HCT116 (cell line): Measurements from ENCODE around the gene CDH23.

Experiments
- EZH2 ChIP-seq: fragments of 200-600 bp; sonication (generic); IDR thresholded peaks from 2 replicates; pipeline ENCODE4 v1.6.1; 2017; ENCODE audit warnings: antibody characterized with exemption, mixed run types
- MAX ChIP-seq: IDR thresholded peaks from 2 replicates; pipeline ENCODE4 v1.6.1; 2012
- POLR2AphosphoS5 ChIP-seq: IDR thresholded peaks from 2 replicates; pipeline ENCODE4 v1.6.1; 2011; ENCODE audit warnings: mild to moderate bottlenecking, low read depth, low read length, moderate library complexity
- SIN3A ChIP-seq: IDR thresholded peaks from 2 replicates; pipeline ENCODE4 v1.6.1; 2012; ENCODE audit warnings: low read depth
- SP1 ChIP-seq: IDR thresholded peaks from 2 replicates; pipeline ENCODE4 v1.6.1; 2012; ENCODE audit warnings: low read depth
- TF ChIP-seq, protein P1 (sequence below): IDR thresholded peaks from 2 replicates; pipeline ENCODE4 v1.6.1; 2012; ENCODE audit warnings: low read depth
- TF ChIP-seq, protein P2 (sequence below), 3 experiments: fragments of 200-600 bp in 1 of 3; sonication (generic) in 1 of 3; IDR thresholded peaks in 2 of 3; conservative IDR thresholded peaks in 1 of 3; 2 replicates each; pipeline ENCODE4 v1.5.1; 2012 to 2017; ENCODE audit warnings: low read depth in 2 of 3, low read length in 2 of 3, antibody characterized with exemption in 1 of 3, borderline replicate concordance in 1 of 3, control low read depth in 1 of 3, mild to moderate bottlenecking in 1 of 3, mixed read lengths in 1 of 3, mixed run types in 1 of 3, moderate library complexity in 1 of 3; ENCODE audit not compliant: insufficient read depth in 1 of 3

DNA sequence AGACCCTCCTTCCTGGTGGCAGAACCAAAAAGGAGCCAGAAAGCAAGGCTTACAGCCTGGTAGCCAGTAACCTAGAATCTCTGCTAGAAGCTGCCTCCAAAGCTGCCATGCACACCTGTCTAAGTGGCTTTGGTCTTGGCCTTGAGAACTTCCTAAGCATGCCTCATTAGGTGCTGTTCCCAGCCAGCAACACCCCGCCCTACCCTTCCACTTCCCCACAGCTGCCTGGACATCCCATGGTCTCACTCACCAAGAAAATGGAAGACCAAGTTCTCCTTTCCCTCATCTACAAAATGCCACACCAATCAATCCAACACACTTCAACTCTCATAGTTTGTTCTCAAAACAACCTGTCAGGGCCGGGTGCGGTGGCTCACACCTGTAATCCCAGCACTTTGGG is 450.1 kb downstream of the CDH23 start:
- TF ChIP-seq SP1 = no peak
- TF ChIP-seq, protein P1, sequence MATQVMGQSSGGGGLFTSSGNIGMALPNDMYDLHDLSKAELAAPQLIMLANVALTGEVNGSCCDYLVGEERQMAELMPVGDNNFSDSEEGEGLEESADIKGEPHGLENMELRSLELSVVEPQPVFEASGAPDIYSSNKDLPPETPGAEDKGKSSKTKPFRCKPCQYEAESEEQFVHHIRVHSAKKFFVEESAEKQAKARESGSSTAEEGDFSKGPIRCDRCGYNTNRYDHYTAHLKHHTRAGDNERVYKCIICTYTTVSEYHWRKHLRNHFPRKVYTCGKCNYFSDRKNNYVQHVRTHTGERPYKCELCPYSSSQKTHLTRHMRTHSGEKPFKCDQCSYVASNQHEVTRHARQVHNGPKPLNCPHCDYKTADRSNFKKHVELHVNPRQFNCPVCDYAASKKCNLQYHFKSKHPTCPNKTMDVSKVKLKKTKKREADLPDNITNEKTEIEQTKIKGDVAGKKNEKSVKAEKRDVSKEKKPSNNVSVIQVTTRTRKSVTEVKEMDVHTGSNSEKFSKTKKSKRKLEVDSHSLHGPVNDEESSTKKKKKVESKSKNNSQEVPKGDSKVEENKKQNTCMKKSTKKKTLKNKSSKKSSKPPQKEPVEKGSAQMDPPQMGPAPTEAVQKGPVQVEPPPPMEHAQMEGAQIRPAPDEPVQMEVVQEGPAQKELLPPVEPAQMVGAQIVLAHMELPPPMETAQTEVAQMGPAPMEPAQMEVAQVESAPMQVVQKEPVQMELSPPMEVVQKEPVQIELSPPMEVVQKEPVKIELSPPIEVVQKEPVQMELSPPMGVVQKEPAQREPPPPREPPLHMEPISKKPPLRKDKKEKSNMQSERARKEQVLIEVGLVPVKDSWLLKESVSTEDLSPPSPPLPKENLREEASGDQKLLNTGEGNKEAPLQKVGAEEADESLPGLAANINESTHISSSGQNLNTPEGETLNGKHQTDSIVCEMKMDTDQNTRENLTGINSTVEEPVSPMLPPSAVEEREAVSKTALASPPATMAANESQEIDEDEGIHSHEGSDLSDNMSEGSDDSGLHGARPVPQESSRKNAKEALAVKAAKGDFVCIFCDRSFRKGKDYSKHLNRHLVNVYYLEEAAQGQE = no peak
- TF ChIP-seq MAX = no peak
- no peak for TF ChIP-seq SIN3A
- TF ChIP-seq, protein P2, sequence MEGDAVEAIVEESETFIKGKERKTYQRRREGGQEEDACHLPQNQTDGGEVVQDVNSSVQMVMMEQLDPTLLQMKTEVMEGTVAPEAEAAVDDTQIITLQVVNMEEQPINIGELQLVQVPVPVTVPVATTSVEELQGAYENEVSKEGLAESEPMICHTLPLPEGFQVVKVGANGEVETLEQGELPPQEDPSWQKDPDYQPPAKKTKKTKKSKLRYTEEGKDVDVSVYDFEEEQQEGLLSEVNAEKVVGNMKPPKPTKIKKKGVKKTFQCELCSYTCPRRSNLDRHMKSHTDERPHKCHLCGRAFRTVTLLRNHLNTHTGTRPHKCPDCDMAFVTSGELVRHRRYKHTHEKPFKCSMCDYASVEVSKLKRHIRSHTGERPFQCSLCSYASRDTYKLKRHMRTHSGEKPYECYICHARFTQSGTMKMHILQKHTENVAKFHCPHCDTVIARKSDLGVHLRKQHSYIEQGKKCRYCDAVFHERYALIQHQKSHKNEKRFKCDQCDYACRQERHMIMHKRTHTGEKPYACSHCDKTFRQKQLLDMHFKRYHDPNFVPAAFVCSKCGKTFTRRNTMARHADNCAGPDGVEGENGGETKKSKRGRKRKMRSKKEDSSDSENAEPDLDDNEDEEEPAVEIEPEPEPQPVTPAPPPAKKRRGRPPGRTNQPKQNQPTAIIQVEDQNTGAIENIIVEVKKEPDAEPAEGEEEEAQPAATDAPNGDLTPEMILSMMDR (IDR thresholded peaks at IDR 0.05 in 2 of 3, conservative IDR thresholded peaks at IDR 0.05 in 1 of 3; ENCODE audit: borderline replicate concordance in 1 of 3, insufficient read depth in 1 of 3, low read depth in 2 of 3, low read length in 2 of 3) = no peak
- TF ChIP-seq EZH2 = no peak
- no peak for TF ChIP-seq POLR2AphosphoS5
